Measurements from ENCODE around the gene PPAN.

Gene PPAN

DNA sequence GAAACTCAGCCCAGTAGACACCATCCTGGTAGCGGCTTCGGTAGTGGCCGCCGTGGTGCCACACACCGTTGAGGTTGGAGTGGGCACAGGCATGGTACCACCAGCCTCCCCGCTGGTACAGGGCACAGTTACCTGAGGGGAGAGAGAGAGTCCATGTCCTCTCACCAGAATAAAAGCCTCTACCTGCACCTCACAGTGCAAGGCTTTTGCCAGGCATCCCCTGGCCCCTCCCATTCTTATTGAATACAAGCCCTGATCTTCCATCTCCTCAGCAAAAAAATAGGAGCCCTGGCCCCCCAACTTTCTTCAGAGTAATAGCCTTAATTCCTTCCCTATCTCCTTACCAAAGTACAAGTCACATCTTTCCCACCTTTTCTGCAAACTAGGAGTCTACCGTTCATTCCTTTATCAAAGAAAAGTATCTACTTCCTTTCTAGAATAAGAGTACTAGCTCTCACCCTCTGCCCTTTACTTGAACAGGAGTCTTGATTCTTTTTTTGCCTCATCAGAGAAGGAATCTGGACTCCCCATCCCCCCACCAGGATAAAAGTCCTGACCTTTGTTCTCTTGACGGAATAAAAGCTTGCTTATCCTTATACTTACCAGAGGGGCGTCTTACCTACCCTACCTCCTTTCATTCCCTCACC is 13.4 kb upstream of the PPAN start:
- DNase-seq (ENCODE audit: low read depth in 2 of 2): no peak
- TF ChIP-seq CTCF (IDR thresholded peaks at IDR 0.05; ENCODE audit: low read depth, low read length): no peak
- no peak overlapping the region for H3K4me3 ChIP-seq (replicated peaks in 1 of 2; ENCODE audit: low read depth in 2 of 2, low read length in 2 of 2)

DNA sequence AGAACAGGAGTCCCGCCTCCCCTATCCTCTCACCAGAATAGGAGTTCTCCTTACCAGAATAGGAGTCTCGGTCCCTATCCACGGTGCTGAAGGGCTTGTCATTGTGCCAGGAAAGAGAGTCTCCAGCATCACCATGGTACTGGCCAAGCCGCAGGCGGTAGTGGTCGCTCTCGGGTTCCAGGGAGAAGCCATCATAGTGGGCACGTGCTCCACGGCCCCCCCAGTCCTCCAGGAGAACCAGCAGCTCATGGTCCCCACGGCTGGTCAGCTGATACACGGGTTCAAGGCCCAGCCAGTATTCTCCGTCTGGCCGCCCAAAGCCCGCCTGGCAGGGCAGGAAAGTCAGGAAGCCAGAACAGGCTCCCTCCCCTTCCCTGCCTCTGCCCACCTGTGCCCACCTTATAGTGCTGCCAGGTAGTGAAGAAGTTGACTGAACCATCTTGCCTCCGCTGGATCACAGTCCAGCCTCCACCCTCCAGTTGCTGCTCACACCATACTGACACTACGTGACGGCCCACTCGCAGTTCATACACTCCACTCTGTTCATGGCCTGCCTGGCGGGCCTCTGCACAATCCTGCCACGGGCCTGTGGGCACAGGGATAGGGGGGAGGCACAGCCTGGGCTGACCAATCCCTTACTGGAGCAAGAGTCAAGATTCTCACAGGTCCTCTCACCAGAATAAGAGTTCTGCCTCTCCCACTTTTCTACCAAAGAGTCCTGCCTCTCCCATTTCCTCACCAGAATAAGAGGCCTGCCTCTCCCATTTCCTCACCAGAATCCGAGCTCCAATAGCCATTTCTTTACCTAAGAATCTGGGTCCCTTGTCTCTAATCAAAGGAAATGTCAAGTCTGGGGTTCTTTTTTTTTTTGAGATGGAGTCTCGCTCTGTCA is 12.6 kb upstream of the PPAN start:
- DNase-seq (ENCODE audit: low read depth in 2 of 2): peak in 1 of 2 donors; percentile 26
- no peak for TF ChIP-seq CTCF (IDR thresholded peaks at IDR 0.05; ENCODE audit: low read depth, low read length)
- H3K4me3 ChIP-seq (replicated peaks in 1 of 2; ENCODE audit: low read depth in 2 of 2, low read length in 2 of 2): no peak overlapping the region

DNA sequence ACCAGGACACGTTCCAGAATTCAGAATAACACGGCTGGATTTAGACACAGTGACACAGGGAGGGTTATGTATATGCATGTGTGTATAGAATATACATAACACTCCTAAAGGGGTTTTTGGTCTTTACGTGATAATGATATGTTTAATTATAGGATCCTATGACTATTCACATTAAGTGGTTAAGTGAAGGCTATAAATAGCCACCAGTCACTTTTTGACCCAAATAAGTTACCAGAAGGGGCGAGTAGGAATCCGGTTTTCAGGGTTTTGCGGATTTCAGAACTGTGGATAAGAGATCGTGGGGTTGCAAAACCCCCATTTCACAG is 10.6 kb upstream of the PPAN start:
- H3K4me3 ChIP-seq (replicated peaks in 1 of 2; ENCODE audit: low read depth in 2 of 2, low read length in 2 of 2): peak overlapping the region in 1 of 2 donors; percentile 26
- TF ChIP-seq CTCF (IDR thresholded peaks at IDR 0.05; ENCODE audit: low read depth, low read length): no peak
- DNase-seq (ENCODE audit: low read depth in 2 of 2): no peak

DNA sequence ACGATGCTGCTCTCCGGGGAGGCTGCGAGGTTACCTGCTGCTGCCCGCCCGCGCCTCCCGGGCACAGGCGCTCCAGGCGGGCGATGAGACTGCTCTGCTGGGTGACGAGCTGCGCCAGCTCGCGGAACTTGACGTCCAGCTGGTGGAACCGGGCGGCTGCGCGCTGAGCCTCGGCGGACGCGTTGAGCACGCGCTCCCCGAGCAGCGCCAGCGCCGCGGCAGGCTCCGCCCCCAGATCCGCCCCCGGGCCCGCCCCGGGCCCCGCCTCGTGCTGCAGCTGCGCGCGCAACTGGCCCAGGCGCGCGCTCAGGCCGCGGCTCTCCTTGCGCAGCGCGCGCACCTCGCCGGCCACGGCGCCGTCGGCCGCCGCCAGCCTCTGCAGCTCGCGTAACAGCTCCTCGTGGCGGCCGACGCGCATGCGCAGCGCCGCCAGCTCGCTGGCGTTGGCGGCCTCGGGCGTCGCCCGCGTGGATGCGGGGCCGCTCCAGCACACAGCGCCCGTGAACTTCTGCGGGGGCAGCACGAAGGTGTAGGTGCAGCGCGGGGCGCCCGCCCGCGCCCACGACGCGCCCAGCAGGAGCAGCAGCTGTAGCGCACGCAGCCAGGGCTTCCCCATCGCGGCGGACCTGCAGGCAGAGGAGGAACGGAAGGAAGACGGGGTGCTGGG is 10.1 kb upstream of the PPAN start:
- no peak for TF ChIP-seq CTCF (IDR thresholded peaks at IDR 0.05; ENCODE audit: low read depth, low read length)
- H3K4me3 ChIP-seq (replicated peaks in 1 of 2; ENCODE audit: low read depth in 2 of 2, low read length in 2 of 2): peak overlapping the region; percentile 40 to 50

DNA sequence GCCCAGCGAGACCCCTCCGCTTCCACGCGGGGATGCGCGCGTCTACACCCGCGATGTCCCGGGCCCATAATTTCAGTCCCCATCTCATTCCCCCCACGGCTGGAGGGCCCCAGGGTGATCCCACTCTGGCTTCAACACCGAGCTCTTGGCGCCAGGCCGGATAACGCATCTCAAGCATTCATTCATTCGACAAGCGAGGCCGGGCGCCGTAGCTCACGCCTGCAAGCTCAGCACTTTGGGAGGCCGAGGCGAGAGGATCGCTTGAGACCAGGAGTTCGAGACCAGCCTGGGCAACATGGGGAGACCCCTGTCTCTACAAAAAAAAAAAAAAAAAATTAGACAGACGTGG is 9.6 kb upstream of the PPAN start:
- peak overlapping the region; percentile 40 to 50 for H3K4me3 ChIP-seq (replicated peaks in 1 of 2; ENCODE audit: low read depth in 2 of 2, low read length in 2 of 2)
- peak in 1 of 2 donors; percentile 45 for DNase-seq (ENCODE audit: low read depth in 2 of 2)
- no peak for TF ChIP-seq CTCF (IDR thresholded peaks at IDR 0.05; ENCODE audit: low read depth, low read length)

More for the DNA sequence above, 10.1 kb upstream of the PPAN start:
- peak; percentile 86 to 95 for DNase-seq (ENCODE audit: low read depth in 2 of 2)

- no peak overlapping the region for H3K4me3 ChIP-seq (replicated peaks in 1 of 2; ENCODE audit: low read depth in 2 of 2, low read length in 2 of 2)
- TF ChIP-seq CTCF (IDR thresholded peaks at IDR 0.05; ENCODE audit: low read depth, low read length): no peak
- no peak for DNase-seq (ENCODE audit: low read depth in 2 of 2)
Measured at GRCh38 chr19:10100163-10100785, 5.9 kb upstream of the PPAN start.
